DND-41 (cell line): Measurements from ENCODE around the gene CATSPERZ.

Source experiments
- EZH2 ChIP-seq: IDR thresholded peaks from 3 replicates; pipeline ENCODE4 v1.6.1; 2012; ENCODE audit warnings: borderline replicate concordance, low read depth, mild to moderate bottlenecking, moderate library complexity, low read length, inconsistent platforms; ENCODE audit not compliant: severe bottlenecking
- TF ChIP-seq, protein P1 (sequence below): IDR thresholded peaks from 2 replicates; pipeline ENCODE4 v1.5.1; 2012; ENCODE audit warnings: borderline replicate concordance, low read length, moderate library complexity, mild to moderate bottlenecking; ENCODE audit not compliant: poor library complexity, severe bottlenecking; ENCODE audit errors: extremely low read depth

DNA sequence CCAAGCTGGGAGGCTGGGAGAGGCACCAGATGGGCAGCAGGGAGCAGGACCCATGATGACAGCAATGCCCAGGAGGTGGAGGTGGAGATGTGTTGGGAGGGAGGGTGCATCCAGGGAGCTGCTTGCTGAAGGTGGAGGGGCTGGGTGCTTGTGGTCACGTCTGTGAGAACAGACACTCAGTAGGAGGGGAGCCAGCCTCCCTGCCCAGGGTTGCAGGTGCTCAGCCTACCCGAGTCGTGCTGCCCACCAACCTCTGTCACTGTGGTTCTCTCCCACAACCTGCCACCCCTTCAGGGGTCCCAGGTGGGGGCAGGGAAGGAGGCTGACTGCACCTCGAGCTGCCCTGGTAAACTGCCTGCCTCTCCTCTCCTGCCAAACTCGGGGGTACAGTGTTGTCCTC lies 23.2 kb downstream of the CATSPERZ start:
- no peak for TF ChIP-seq EZH2
- TF ChIP-seq, protein P1, sequence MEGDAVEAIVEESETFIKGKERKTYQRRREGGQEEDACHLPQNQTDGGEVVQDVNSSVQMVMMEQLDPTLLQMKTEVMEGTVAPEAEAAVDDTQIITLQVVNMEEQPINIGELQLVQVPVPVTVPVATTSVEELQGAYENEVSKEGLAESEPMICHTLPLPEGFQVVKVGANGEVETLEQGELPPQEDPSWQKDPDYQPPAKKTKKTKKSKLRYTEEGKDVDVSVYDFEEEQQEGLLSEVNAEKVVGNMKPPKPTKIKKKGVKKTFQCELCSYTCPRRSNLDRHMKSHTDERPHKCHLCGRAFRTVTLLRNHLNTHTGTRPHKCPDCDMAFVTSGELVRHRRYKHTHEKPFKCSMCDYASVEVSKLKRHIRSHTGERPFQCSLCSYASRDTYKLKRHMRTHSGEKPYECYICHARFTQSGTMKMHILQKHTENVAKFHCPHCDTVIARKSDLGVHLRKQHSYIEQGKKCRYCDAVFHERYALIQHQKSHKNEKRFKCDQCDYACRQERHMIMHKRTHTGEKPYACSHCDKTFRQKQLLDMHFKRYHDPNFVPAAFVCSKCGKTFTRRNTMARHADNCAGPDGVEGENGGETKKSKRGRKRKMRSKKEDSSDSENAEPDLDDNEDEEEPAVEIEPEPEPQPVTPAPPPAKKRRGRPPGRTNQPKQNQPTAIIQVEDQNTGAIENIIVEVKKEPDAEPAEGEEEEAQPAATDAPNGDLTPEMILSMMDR = no peak
